ENCODE measurements around the gene TSPAN9.

GRCh38 chr12:3091038-3091319 is 13.8 kb downstream of the TSPAN9 start:
- TF ChIP-seq, protein P1, sequence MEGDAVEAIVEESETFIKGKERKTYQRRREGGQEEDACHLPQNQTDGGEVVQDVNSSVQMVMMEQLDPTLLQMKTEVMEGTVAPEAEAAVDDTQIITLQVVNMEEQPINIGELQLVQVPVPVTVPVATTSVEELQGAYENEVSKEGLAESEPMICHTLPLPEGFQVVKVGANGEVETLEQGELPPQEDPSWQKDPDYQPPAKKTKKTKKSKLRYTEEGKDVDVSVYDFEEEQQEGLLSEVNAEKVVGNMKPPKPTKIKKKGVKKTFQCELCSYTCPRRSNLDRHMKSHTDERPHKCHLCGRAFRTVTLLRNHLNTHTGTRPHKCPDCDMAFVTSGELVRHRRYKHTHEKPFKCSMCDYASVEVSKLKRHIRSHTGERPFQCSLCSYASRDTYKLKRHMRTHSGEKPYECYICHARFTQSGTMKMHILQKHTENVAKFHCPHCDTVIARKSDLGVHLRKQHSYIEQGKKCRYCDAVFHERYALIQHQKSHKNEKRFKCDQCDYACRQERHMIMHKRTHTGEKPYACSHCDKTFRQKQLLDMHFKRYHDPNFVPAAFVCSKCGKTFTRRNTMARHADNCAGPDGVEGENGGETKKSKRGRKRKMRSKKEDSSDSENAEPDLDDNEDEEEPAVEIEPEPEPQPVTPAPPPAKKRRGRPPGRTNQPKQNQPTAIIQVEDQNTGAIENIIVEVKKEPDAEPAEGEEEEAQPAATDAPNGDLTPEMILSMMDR (IDR thresholded peaks at IDR 0.05; ENCODE audit: low read depth, low read length), result no peak
- TF ChIP-seq POLR2A (IDR thresholded peaks at IDR 0.05; ENCODE audit: extremely low read depth, insufficient read length) (no peak), MAX (IDR thresholded peaks at IDR 0.05; ENCODE audit: low read depth, low read length) (no peak)

Measured in NB4 (cell line).